Right lobe of liver (tissue), 4 donors: ENCODE measurements around the gene DHRS4L2.
"Not testable (repeated sequence)": the region's sequence is repeated elsewhere in the genome, so short reads cannot be mapped to it uniquely, and the experiment has no call there.

Source experiments
- CTCF ChIP-seq, 4 donors: fragments of 200-600 bp in 3 of 4; fragments of 450-650 bp in 1 of 4; IDR thresholded peaks; one replicate each; pipeline versions ENCODE4 v1.5.1 to v1.8.0; 2016 to 2022; ENCODE audit warnings: antibody characterized with exemption in 4 of 4, mild to moderate bottlenecking in 2 of 4
- POLR2A ChIP-seq: fragments of 450-650 bp; IDR thresholded peaks from one replicate; pipeline ENCODE4 v1.6.1; 2017; ENCODE audit warnings: antibody characterized with exemption, mild to moderate bottlenecking
- donor health status: DM: no; HTN: no; CAD: no.
- donor health status: DM: no; HTN: no; CAD: no.
- donor health status: DM: no; HTN: yes; CAD: no.

GRCh38 chr14:23996009-23996408 lies 7.3 kb downstream of the DHRS4L2 start:
- not testable (repeated sequence) for TF ChIP-seq CTCF (IDR thresholded peaks at IDR 0.05); POLR2A
